Measurements from ENCODE around the gene RC3H2.
"Not testable (repeated sequence)": the region's sequence is repeated elsewhere in the genome, so short reads cannot be mapped to it uniquely, and the experiment has no call there.

RC3H2 gene

GRCh38 chr9:122846371-122846940, 58.7 kb downstream of the RC3H2 start:
- no peak for DNase-seq (ENCODE audit: low read depth)

DNA sequence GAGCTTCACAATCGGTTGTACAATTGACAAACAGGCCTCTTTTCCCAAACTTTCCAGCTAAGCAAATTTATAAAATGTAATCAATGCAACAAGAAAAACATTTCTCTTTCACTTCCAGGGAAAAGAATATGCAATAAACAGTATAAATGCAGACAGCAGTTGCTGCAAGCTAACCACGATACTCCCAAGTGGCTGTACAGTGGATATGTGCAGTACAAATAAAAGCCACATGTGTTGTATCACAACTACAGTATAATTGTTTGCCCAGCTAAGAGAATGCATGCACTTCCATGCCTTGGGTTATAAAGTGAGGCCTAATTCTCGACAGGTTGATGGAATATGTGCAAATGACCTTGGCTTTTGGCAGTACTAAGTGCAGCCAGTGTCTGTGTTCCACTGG, 60.0 kb downstream of the RC3H2 start:
- DNase-seq (ENCODE audit: low read depth), result no peak

GRCh38 chr9:122844137-122844536, 61.0 kb downstream of the RC3H2 start:
- DNase-seq (ENCODE audit: low read depth), result no peak

DNA sequence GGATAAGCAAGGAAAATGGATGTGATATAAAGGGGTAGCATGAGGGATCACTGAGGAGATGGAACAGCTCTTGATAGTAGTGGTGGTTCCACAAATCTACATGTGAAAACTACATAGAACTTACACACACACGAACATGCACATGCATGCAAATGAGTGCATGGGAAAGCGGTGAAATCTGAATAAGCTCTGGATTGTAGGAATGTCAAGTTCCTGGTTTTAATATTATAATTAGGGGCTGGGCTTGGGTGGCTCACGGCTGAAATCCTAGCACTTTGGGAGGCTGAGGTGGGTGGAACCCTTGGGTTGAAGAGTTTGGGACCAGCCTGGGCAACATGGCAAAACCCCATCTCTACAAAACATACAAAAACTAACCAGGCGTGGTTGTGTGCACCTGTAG, 63.7 kb downstream of the RC3H2 start:
- DNase-seq (ENCODE audit: low read depth), result no peak

DNA sequence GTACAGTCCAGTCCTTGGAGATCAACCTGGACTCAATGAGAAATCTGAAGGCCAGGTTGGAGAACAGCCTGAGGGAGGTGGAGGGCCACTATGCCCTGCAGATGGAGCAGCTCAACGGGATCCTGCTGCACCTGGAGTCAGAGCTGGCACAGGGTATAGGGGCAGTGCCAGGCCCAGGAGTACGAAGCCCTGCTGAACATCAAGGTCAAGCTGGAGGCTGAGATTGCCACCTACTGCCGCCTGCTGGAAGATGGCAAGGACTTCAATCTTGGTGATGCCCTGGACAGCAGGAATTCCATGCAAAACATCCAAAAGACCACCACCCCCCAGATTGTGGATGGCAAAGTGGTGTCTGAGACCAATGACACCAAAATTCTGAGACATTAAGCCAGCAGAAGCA, 66.7 kb downstream of the RC3H2 start:
- not testable (repeated sequence) for DNase-seq (ENCODE audit: low read depth)

GRCh38 chr9:122837266-122837850, 67.8 kb downstream of the RC3H2 start:
- no peak for DNase-seq (ENCODE audit: low read depth)

GRCh38 chr9:122835313-122835731, 69.8 kb downstream of the RC3H2 start:
- no peak for DNase-seq (ENCODE audit: low read depth)

GRCh38 chr9:122832194-122832593, 73.0 kb downstream of the RC3H2 start:
- DNase-seq (ENCODE audit: low read depth), result no peak

DNA sequence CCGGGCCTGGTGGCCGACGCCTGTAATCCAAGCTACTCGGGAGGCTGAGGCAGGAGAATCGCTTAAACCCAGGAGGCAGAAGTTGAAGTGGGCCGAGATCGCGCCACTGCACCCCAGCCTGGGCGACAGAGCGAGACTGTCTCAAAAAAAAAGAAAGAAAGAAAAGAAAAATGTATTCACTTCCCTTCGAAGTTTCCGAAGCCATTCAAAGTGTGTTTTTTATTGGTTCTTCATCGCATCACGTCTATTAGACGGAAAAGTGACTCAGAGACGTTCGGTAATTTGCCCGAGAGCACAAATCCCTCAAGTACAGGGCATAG, 76.2 kb downstream of the RC3H2 start:
- not testable (repeated sequence) for DNase-seq (ENCODE audit: low read depth)

DNA sequence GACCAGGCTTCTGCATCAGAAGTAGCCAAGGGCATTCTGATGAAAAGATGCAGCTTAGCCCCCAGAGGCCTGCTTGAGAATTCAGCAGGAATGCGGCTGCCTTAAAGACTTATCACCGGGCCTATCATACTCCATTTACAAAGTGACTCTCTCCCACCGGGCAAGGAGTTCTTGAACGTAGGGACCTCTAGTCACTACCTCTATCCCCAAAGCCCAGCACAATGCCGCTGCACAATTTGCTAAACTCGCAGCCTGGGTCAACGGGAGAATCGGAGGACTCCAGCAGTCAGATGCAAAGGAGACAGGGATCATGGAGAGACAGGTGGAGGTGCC, 77.4 kb downstream of the RC3H2 start:
- DNase-seq (ENCODE audit: low read depth), result peak; percentile 62

DNA sequence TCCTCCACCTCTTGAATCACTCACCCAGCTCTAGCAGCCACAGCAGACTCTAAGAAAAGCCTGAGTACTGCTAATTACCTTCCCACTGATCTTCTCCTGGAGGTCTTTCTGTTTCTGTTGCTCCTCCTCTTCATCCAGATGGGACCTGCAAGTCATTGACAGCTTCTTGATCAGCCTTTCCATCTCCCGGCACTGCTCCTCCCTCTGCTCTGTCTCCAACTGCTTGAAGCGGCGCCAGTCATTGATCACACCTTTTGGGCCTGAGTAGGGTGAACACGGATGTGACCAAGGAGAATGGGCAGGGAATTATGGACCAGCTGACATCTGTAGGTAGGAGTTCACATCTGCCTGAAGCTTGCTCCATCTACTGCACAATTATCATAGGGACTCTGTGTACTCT, 82.2 kb downstream of the RC3H2 start:
- DNase-seq (ENCODE audit: low read depth), result no peak

DNA sequence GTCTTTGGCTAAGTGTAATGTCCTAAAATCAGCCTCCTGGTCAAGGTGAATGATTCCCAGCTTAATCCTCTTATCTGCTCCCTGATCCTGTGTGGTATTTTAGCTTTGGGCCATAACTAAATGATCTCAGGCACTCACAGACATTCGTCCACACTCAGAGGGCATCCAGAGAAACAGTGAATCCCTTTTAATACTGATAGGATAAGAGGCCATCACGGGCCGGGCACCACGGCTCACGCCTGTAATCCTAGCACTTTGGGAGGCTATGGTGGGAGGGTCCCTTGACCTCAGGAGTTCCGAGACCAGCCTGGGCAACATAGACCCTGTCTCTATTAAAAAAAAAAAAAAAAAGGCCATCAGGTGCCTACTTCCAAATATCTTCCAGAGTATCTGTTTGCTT, 83.1 kb downstream of the RC3H2 start:
- DNase-seq (ENCODE audit: low read depth), result no peak

DNA sequence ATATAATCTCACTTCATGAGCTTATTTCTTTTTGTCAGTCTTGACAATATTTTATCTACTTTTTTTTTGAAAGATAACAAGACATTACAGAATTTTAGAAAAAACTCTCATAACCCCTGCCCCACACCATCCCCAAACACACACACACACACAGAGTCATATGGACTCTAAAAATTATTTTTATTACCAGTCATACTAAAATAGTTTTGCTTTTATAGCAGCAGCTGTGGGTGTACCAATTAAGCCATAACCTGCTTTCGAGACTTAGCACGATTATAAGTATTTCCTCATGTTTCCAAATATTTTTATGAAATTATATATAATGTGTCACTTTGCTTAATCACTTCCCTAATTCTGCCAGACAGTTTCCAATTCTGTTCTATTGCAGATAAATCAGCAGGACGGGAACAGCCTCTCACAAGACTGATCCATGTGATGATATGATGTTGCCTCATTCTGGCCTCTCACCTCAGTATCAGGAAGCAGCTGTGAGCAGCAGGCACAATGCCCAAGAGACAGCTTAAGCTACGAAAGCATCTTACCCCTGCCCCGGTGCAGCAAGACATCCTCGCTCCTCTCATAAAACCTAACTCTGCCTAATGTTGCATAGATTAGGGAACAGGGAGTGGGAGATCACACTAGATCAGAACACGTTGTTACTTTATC, 83.7 kb downstream of the RC3H2 start:
- no peak for DNase-seq (ENCODE audit: low read depth)

DNA sequence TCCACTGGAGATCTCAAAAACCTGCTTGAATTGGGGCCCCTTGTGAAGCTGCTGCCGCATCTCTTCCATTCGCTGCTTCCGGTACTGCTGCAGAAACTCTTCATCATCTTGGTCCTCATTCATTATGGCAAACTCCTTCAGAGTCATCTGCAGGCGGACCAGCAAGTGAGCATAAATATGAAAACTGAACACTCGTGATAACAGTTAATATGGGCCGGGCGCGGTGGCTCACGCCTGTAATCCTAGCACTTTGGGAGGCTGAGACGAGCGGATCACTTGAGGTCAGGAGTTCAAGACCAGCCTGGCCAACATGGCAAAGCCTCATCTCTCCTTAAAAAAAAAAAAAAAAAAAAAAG, 84.7 kb downstream of the RC3H2 start:
- DNase-seq (ENCODE audit: low read depth), result no peak

DNA sequence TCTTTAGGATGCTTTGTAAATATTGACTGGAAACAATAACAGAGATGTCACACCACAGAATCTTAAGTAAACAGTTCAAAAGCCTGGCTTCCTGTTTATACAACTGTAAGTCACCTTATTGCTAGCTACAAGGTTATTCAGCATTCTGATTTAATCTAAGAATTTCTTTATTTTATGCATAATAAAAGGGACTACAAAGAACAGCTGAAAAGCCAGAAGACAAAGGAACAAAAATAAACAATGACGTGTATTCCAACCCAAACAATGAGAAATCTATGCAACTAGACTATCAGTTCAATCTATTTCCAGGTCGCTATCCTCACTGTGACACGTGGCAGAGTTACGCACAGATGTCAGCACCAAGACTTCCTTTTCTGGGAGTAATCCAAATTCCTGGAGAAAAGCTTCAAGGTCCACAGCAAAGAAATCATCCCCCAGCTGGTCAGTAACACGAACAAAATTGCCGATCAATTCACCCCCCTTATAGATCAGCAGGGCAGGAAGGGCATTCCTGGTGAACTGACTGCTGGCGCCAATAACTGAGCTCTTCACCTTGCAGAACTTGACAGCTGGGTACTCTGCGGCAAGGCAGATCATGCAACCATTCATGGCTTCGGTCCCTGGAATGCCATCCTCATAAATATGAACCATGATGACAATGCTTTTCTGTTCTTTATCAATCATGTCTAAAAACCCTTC, 85.2 kb downstream of the RC3H2 start:
- DNase-seq (ENCODE audit: low read depth), result peak; percentile 56

DNA sequence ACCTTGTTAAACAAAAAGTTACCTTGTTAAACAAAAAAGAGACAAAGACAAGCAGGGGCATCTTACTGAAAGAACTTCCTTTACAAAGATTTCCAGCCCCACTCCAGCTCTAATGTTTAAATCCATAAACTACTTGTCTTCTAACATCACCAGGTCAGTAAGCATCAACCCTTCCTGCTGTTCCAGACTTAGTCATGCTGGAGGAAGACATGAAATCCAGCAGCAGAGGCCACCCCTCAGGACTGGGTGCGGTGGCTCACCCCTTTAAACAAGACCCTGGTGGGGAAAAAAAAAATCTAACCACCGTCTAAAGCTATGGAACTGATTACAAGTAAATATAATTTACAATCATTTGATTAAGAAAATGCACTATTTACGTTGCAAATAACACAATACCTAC, 85.8 kb downstream of the RC3H2 start:
- peak; percentile 41 for DNase-seq (ENCODE audit: low read depth)

DNA sequence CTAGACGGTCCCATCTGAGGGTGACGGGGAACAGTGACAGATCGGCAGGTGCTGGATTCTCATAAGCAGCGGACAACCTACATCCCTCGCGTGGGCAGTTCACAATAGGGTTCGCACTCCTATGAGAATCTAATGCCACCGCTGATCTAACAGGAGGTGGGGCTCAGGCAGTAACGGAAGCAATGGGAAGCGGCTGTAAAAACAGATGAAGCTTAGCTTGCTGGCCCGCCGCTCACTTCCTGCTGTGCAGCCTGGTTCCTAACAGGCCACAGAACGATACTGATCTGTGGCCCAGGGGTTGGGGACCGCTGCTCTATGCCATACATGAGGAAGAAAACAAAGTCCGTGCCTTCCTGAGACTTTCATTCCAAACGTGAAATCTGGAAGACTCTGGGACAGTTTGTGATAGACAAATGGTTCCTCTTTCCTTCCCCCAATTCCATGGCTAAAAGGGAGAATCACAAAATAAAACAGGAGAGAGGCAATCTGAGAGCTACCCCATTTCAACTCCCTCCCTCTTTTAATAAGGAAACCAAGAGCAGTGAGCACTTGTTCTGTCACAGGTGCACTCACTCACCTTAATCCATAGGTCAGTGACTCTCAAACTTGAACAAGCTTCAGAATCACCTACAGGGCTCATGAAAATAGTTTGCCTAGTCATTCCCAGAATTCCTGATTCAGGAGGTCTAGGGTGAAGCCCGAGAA, 88.8 kb downstream of the RC3H2 start:
- no peak for DNase-seq (ENCODE audit: low read depth)

DNA sequence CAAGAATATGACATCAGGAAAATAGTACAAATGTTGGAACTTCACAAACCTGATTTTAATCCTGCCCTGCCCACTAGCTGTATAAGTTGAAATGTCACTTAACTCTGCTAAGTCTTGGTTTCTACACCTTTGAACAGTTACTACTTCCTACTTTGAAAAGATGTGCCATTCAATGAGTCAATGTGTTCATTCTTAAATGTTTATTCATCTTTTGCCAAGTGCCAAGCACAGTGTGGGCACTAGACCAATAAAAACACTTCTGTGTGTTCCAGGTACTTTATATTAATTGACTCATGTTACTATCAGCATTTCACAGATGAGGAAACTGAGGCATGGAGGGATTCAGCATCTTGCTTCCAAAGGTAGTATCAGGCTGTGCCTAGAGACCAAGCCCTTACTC, 89.6 kb downstream of the RC3H2 start:
- no peak for DNase-seq (ENCODE audit: low read depth)

DNA sequence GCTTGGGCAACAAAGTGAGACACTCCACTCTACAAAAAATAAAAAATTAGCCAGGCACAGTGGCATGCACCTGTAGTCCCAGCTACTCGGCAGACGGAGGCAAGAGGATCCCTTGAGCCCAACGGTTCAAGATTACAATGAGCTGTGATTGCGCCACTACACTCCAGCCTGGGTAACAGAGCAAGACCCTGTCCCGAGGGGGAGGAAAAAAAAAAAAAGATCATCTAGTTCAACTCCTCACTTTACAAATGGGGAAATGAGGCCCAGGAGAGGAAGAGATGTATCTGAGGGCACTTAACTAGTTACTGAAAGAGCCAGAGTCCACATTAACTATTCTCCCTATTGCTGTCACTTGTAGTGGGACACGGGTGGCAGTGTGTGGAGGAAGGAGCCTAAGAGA, 90.6 kb downstream of the RC3H2 start:
- DNase-seq (ENCODE audit: low read depth), result no peak

- DNase-seq (ENCODE audit: low read depth), result no peak
These were observed 92.4 kb downstream of the RC3H2 start for GRCh38 chr9:122812736-122813135.

- peak; percentile 80 for DNase-seq (ENCODE audit: low read depth)
These were observed 94.7 kb downstream of the RC3H2 start for GRCh38 chr9:122810306-122810946.

DNA sequence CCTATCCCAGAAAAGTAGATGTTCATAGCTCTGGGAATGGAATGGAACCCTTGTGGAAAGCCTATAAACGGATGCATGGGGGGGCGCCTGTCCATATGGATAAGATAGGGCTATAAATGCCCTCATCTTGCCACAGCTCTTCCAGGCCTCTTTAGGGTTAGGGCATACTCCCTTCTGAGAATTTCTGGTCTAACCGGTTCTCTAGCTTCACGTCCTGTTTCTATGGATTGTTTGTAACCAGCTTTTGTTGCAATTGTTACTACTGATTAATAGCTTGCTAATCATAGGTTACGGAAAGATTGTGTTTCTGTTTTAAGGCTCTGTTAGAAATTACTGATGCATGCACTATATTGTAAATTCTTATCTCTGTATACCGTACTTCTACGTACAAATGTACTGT, 95.9 kb downstream of the RC3H2 start:
- not testable (repeated sequence) for DNase-seq (ENCODE audit: low read depth)
